Epithelial cell of proximal tubule (primary cell): ENCODE data around the gene CRTC1. TPM values are rescaled to one million over a fixed set of nuclear protein-coding genes. Genes with fewer than 3 reads are reported as not detected.

Source experiments
- DNase-seq: peaks from one replicate; pipeline ENCODE4 v3.0.0-alpha.2; 2011; ENCODE audit warnings: low read depth
- H3K4me3 ChIP-seq: 2 replicates; pipeline ENCODE4 v1.5.1; 2011; ENCODE audit warnings: low read depth, mild to moderate bottlenecking, low read length
- CTCF ChIP-seq: conservative IDR thresholded peaks from 2 replicates; pipeline ENCODE4 v1.5.1; 2012; ENCODE audit warnings: low read depth, mild to moderate bottlenecking, low read length
- total RNA-seq: library from RNA; depleted of rRNA; stranded (reverse); fragments of >200 nt; gene quantifications from 2 replicates; pipeline ENCODE4 v1.2.3, GENCODE V29; 2015

The CRTC1 gene
- total RNA-seq = 1.3 and 3.0 TPM in 2 replicates

- H3K4me3 ChIP-seq = peak within 1 kb of the TSS; percentile 72
- no peak for DNase-seq
- TF ChIP-seq CTCF = peak; percentile 5
These were observed at the start of gene CRTC1 for GRCh38 chr19:18683109-18683957. TSS of gene CRTC1 (plus strand) at chr19:18683680. CDS start at chr19:18683703, 23 bp downstream.

GRCh38 chr19:18634612-18635297 lies 48.7 kb upstream of the CRTC1 start:
- no peak for TF ChIP-seq CTCF
- no peak for DNase-seq
- no peak overlapping the region for H3K4me3 ChIP-seq

GRCh38 chr19:18635831-18636182 lies 47.7 kb upstream of the CRTC1 start:
- DNase-seq = no peak
- no peak for TF ChIP-seq CTCF
- H3K4me3 ChIP-seq = no peak overlapping the region

GRCh38 chr19:18636183-18636968 lies 47.1 kb upstream of the CRTC1 start:
- no peak for TF ChIP-seq CTCF
- peak; percentile 77 for DNase-seq
- H3K4me3 ChIP-seq = peak overlapping the region; percentile 93

- H3K4me3 ChIP-seq = peak within 1 kb of the TSS; percentile 93
- DNase-seq = no peak
- TF ChIP-seq CTCF = no peak
These were observed 46.4 kb upstream of the CRTC1 start, which contains the start of gene KLHL26 for GRCh38 chr19:18636969-18637629. TSS of gene KLHL26 (plus strand) at chr19:18637028. CDS start at chr19:18637055, 27 bp downstream.
